Measurements from ENCODE around the gene STN1.

GRCh38 chr10:103888113-103888841, 29.7 kb downstream of the STN1 start:
- no peak for TF ChIP-seq POLR2A (IDR thresholded peaks at IDR 0.05; ENCODE audit: low read depth, low read length)
- no peak for TF ChIP-seq TAF1 (IDR thresholded peaks at IDR 0.05; ENCODE audit: low read depth, low read length)

Measured in GM12891 (cell line).